DMS 273 (cell line): ENCODE data around the gene CAB39.

Experiments used
- DNase-seq: peaks from one replicate; lab custom pipeline; 2025; ENCODE audit not compliant: unreplicated experiment; lab: John Stamatoyannopoulos, UW

Gene CAB39

GRCh38 chr2:230814616-230815015, 102.0 kb downstream of the CAB39 start:
- DNase-seq: peak; percentile 27

GRCh38 chr2:230815088-230815487, 102.4 kb downstream of the CAB39 start:
- no peak for DNase-seq

- DNase-seq: no peak
These were observed 104.1 kb downstream of the CAB39 start for GRCh38 chr2:230816735-230817134.

DNA sequence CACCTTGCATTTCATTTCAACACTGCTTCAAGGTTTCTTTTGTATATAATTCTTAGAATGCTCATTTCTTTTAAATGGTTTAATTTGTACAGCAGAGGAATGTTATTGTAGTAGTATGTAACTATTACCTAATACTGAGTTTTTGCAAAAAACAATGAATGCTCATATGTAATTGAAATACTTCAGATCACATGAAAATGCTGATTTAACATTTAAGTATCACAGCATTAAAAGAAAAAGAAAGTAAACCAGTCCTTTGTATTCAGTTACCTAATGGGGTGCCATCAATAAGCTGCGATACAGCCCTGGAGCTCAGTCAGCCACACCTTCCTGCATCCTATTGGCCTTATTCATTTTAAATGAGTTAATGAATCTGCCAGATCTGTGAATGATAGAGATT, 106.8 kb downstream of the CAB39 start:
- no peak for DNase-seq

DNA sequence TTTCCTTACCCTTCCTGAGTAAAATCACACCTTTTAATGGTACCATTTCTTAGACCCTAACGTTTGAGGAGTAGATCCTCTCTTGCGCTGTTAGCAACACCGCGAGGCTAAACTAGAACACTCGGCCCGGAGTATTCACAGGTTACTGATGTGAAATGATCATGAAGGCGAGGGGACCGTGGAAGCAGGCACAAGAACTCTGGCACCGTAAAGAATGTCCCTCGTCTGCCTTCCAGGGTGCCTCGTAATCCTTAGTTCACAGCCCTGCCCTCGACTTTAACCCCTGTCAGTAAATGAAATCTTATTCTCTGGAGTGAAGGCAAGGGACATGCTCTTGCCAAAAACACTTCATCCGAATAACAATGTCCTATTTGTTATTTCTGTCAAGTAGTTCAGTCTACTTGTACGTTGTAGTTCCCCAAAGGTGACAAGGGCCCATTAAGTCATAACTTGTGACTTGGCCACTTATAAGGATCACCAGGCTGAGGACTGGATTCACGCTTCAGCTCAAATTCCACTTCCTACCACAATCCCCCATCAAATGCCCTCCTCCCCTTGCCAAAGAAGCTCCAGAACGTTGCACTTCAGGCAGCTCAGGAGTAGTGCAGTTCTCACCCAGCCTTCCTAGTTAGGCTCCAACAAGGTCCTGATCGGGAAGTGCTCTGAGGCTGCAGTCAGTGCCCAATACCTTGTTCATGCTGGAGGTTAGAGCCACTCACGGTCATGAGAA, 108.8 kb downstream of the CAB39 start:
- DNase-seq: no peak

GRCh38 chr2:230821991-230822520, 109.4 kb downstream of the CAB39 start:
- no peak for DNase-seq

DNA sequence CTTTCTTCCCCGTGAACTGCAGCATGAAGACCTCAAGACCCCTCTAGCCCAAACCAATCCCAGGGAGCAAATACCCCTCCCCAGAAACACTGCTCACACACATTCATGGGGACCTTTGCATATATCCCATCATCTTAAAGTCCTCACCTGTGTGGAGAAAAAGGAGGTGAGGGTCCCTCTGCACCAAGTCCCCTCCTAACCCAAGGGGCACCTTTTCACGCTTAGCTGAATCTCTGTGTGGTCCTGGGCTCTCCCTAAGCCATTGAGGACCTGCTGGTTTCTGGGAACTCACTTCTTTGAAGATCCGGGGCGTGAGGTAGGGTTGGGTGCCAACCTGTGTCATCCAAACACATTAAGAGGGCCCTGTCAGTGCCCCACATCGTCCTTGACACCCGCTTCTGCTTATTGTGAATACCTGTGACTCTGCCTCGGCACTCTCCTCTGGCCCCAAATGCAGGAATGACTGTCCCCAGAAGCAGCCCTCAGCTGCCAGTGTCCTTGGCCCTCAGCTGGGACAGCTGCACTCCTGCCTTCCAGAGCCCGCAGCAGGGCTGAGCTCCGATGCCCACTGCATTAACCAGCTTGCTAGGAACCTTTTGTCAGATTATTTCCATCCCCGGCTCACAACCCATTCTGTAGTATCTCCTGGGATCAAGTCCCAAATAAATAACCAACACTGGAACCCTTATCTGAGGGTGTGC, 110.8 kb downstream of the CAB39 start:
- no peak for DNase-seq

DNA sequence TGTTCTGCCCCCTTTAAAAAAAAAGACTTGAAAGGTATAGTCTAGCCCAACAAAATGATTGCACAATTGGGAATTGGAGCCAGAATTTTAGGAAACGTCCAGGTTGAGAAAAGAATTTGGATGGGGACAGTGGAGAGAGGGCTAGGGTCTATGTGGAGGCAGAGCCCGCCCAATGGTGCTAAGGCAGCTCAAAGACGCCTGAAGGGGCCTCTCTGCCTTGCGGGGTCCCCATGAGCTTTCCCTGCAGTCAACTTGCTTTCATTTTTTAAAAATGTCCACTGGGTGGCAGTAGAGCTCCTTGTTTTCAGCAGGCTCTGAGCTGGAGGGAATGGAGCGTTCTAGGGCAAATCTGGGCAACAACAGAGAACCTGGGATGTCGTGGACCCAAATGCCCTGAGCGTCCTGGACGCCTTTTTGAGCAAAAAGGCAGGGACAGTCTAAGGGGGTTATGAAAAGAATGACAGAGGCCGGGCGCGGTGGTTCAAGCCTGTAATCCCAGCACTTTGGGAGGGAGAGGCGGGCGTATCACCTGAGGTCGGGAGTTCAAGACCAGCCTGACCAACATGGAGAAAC, 111.8 kb downstream of the CAB39 start:
- DNase-seq: peak; percentile 91

DNA sequence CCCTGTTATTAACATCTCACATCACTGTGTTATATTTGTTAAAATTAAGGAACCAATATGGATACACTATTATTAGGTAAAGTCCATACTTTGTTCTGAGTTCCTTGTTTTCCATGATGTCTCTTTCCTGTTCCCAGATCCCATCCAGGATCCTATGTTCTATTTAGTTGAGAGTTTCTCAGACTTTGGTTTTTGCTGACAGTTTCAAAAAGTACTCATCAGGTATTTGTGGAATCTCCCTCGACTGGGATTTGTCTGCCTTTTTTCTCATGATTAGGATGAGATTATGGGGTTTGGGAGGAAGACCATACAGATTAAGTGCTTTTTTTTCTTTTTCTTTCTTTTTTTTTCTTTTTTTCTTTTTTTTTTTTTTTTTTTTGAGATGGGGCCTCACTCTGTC, 112.7 kb downstream of the CAB39 start:
- DNase-seq: no peak

DNA sequence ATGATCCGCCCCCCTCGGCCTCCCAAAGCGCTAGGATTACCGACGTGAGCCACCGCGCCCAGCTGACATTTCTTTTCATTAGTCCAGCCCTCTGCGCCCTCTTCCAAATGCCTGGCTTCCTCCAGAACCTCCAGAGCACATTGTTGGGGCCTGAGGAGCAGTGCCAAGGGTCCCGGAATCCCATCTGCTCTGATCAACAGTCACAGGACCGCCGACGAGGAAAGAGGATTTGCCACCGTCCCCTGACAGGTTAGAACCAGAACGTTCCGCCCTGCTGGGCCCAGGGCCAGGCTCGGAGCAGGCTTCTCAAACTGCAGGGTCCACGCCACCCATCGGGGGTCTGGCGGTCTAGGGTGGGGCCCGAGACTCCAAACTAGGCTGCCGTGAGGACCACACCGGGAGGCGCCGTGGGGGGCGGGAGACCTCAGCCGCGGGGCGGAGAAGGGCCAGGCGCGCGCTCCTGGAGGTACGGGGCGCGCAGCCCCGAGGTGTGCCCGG, 115.2 kb downstream of the CAB39 start:
- no peak for DNase-seq

GRCh38 chr2:230828272-230828961, 115.8 kb downstream of the CAB39 start:
- DNase-seq: peak; percentile 20

- no peak for DNase-seq
These were observed 116.7 kb downstream of the CAB39 start for GRCh38 chr2:230829293-230829692.

DNA sequence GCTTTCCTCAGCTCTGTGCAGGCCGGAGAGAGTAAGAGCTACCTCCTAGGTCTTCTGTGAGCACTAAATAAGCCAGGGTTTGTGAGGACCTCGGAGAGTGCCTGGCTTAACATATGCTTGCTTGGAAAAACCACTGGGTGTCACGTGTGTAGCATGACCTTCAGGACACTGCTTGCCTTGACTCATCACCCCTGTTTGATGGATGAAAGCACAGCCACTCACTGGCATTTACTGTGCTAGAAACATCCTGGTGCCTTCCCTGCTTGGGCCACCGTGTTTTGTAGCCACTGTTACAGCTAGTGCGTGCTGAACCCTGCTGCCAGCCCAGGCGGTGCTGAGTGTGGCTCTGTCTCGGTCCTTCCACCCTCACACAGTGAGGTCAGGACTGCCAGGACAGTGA, 117.3 kb downstream of the CAB39 start:
- no peak for DNase-seq

DNA sequence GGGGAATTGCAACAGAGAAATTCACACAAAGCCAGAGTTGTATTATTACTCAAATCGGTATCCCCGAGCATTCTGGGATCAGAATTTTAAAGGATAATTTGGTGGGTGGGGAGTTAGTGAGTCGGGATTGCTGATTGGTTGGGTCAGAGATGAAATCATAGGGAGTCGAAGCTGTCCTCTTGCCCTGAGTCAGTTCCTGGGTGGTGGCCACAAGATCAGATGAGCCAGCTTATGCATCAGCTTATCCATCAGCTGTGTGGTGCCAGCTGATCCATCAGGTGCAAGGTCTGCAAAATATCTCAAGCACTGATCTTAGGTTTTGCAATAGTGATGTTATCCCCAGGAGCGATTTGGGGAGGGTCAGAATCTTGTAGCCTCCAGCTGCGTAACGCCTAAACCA, 117.8 kb downstream of the CAB39 start:
- no peak for DNase-seq

DNA sequence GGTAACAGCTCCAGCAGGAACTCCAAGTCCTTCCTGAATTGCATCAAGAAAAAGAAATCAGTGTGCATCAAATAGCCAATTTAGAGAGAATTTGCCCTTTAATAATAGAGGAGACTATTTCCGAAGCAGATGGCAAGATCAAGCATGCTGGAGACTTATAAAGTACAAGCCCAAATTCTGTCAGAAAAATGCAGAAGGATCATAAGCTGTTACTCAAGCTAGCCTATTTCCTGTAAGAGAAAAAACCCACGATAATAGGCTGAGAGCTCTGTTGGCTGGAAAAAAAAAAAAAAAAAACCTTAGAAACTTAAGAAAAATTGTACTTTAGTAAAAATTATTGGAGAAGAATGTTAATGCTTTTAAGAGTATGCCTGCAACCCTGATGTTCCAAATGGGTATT, 127.7 kb downstream of the CAB39 start:
- DNase-seq: no peak

- peak; percentile 7 for DNase-seq
These were observed 129.8 kb downstream of the CAB39 start for GRCh38 chr2:230842473-230842872.

DNA sequence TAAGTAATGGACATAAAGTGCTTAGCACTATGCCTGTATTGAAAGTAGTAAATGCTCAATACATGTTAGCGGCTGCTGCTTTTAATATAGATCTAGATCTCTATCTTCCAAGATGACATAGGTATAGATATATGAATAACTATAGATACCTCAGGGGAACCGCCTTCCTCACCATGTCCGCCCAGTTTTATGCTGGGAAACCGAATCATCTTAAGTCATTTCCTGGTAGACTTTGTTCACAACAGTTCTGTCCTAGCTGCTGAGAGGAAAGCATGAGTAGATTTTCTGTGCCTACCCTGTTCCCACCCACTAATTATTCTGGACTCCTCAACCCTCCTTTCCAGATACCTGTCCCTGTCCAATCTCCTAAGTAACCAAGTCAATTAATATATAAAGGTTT, 130.5 kb downstream of the CAB39 start:
- DNase-seq: no peak

GRCh38 chr2:230846360-230846759, 133.7 kb downstream of the CAB39 start:
- DNase-seq: no peak

GRCh38 chr2:230847883-230848388, 135.3 kb downstream of the CAB39 start:
- peak; percentile 79 for DNase-seq

DNA sequence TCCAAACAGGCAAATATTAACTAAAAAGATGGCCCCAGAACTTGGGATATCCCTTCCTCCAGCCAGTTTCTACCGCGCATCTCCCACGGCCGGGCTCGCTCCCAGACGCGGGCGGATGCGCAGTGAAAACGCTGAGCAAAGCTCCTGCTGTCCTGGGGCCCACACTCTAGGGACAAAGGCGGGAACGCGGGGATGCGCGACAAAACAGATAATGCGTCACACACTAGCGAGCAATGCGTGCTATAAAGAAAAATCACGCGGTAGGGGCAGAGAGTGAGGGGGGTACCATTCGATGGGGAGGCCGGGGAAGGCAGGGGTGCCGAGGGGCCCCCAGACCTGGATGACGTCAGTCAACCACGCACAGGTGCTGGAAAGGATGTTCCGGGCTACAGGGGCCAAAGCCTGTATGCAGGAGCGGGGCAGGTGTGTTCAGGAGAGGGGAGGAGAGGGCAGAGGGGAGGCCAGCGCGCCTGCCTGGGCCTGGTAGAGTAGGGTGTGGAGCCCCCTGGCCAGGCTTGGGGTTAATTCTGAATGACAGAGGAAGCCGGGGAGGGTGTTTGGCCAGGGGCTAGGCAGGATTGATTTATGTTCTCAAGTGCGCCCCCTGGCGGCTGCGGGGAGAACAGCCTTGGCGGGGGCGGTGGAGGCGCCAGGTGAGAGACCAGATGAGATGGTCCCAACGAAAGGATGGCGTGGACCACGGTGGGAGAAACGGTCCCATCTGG, 137.2 kb downstream of the CAB39 start:
- no peak for DNase-seq

- no peak for DNase-seq
These were observed 137.7 kb downstream of the CAB39 start for GRCh38 chr2:230850358-230850658.
